Measurements from ENCODE around the gene PDGFB.

PDGFB gene

DNA sequence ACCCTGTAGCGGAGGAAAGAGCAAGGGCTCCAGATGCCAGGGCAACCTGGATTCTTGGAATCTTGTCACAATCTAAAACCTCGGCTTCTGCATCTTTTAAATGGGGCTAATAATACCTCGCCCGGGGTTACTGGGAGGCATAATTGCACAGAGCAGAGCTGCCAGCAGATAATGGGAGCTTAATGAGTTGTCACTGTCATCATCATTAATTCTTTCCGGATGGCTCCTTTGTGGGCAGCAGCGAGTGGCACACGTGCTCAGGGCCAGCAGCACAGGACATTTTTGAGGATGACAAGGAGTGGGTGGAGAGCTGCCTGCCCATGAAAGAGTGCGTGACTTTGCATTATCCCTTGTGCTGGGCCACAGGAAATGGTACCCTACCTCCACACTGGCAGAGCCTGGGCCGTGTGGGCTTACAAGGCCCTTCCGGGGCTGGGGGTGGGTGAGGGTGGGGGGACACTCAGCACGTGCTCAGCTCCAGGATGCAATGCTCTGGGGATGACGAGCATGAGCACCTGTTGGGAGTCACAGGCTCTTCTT is 5.7 kb downstream of the PDGFB start:
- DNase-seq = no peak

DNA sequence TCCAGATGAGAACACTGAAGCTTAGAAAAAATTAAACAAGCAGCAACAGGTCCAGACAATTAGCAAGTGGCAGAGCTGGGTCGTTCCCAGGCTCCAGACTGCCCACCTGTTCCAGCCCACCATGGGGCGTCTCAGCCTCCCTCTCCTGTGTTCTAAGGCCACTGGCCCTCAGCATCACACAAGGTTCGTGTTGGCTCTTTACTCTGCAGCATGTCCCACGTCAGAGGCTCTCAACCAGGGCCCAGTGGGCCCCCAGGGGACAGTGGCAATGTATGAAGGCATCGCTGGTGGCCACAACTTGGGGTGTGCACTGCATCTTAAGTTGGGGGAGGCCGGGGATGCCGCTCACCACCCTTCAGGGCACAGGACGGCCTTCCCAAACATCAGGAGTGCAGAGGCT is 6.2 kb downstream of the PDGFB start:
- DNase-seq = no peak

DNA sequence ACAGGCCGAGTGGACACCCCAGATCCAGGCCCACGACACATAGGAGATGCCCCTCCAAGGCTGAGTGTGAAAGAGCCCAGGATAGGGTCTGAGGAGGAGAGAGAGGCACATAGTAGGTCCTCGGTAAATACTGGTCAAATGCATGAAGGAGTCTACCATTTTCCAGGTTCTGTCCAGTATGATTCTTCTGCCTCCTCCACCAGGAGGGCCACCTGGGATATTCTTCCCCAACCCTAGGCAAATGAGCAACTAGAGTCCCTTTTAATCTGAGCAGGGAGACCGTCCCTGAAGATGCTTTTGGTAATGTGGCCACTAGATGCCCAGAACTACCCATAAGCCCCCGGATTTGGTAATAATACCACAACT is 6.7 kb downstream of the PDGFB start:
- no peak for DNase-seq

DNA sequence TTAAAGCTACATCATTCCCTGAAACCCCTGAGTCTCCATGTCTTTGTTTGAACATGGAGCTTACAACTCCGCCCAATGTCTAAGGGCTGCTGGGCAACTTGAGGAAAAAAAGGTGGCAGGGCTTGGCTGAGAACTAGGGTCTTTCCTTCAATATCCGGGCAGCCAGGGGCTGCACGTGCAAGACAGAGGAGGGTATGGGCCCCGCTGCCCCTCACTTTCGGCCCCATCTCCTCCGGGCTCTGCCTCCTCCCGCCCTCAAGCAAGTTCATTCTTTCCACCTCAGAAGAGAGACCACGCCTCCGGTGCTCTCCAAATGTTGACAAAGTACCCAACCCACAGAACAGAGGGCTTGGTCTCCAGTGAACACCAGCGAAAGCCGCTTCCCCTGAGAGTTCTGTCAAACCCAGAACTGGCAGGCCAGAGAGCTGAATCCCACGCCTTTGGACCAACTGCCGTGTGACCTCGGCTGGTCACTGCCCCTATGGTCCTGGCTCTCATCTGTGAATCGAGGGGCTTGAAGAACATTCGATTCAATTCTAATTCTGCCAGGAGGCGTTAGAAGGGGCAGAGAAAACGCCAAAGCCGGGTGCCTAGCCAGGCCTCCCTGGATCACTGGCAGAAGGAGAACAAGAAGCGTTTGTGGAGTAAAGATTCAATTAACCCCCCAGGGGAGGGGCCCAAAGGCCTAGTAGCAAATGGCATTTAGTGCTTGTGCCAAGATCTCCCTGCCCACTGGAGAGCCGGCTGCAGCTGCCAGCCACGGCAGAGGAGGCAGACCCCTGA is 7.3 kb downstream of the PDGFB start:
- DNase-seq = peak; percentile 58

DNA sequence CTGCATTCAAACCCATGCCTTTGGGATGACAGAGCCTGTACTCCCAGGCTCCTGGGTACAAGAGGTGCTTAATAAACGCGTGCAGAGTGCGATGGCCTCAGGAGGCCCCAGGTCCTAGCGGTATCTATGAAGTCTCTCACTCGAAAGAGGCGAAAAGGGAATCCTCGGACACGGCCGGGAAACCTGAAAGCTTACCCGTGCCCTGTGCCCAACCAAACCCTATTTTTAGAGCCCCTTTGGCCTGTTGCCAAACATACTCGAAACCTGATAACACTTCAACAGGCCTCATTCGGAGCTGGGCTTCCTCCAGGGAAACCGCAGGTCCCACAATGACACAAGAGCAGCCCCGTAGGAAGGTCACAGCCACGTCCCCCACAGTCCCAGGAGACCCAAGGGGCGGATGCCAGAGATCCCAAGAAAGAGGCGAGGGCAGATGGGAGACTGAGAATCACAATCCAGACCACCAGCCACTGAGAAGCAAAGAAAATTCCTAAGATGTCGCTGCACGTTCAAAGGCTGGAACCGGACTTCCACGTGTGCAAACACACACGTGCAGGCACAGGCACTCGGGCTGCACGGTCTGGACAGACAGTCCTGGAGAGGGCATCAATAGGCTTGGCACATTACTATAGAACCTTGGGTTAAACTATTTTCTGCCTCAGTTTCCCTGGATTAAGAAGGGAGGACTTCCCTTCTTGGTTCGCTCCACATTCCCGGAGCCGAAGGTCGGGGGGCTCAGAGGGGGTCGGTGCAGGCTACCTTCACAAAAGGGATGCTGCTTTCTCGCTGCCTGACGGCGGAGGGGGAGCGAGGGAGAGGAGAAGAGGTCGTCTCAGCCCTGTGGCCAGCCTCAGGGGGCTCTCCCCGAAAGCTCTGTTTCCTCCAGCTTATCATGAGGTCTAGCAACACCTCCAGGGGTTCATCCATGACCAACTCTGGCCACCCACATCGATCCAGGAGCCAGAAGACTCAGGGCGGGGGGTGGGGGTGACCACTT is 8.2 kb downstream of the PDGFB start:
- DNase-seq = peak; percentile 81

DNA sequence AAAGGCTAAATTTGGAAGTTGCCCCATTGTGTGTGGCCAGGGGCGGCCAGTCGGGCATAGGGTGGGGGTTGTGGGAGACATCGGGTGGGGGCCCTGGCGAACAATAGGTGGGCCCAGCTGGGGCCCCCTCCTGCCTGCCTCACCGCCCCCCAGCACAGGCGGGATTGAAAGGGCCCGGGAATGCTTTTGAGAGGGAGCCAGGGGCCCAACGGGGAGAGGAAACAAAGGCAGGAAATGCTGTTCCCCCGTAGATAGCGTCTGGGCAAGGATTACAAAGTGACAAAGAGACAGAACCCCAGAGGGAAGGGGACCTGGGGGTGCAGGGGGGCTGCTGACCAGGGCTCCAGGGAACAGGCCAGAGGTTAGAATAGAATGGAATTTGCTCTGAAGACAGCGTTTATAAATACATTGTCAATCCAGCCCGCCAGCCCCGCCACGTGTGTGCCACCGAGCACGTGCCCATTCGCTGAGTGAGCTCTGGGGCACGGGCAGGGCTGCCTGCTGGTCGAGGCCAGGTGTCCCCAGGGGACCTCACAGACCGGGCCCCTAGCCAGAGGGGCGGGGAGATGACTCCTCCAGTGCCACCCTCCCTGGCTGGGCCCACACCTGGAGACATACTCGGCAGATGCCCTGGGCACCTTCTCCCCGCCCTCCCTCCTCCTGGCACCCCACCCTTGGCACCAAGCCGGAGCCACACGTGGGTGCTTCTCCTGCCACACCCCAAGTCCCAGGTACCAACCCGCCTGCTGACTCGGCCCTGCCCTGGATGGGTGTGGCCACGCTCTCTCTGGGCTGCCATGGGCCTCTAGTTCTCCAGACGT is 9.7 kb downstream of the PDGFB start:
- peak; percentile 84 for DNase-seq

DNA sequence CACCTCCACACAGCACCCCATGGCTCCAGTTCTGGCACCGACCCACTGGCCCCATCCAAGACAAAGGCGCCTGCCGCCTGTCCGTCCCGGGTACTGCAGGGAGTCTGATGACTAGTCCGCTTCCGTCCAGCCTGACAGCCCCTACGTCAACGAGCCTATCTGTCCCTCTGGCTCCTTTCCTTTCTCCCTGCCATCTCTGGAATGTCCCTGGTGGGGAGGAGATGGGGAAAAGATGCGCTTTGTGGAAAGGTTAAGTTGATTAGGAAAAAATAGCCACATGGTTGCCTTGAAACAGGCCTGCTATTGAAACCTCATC is 10.4 kb downstream of the PDGFB start:
- DNase-seq = no peak

DNA sequence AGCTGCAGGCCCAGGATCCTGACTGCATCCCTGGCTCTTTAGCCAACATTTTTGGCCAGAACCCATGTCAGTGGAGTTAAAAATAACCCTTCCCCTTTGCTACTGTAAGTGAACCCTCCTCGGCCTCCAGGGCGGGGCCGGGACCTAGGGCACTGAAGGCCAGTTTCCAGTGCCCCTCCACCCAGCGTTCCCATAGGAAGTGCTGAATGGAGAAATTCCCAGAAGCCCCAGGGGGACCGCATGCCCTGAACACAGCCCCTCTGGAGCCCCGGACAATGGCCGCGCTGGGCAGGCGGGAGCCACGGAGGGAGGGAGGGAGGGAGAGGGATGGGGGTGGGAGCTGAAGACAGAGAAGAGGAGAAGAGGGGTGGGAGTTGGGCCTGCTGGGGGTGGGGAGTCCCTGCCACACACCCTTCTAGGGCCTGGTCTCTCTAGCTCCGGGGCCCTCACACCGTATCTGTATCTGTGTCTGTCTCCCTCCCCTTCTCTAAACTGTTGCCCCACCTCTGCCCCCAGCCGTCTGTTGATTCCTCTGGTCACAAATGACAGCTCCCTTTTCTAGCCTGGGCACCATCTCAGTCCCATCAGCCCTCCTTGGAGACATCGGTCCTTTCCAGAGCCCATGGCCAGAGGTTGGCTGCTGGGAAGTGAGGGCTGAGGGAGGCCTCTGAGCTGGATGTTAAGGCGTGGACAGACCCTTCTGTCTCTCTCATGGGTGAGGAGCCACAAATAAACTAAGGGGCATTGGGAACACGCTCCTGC is 10.9 kb downstream of the PDGFB start:
- no peak for DNase-seq

DNA sequence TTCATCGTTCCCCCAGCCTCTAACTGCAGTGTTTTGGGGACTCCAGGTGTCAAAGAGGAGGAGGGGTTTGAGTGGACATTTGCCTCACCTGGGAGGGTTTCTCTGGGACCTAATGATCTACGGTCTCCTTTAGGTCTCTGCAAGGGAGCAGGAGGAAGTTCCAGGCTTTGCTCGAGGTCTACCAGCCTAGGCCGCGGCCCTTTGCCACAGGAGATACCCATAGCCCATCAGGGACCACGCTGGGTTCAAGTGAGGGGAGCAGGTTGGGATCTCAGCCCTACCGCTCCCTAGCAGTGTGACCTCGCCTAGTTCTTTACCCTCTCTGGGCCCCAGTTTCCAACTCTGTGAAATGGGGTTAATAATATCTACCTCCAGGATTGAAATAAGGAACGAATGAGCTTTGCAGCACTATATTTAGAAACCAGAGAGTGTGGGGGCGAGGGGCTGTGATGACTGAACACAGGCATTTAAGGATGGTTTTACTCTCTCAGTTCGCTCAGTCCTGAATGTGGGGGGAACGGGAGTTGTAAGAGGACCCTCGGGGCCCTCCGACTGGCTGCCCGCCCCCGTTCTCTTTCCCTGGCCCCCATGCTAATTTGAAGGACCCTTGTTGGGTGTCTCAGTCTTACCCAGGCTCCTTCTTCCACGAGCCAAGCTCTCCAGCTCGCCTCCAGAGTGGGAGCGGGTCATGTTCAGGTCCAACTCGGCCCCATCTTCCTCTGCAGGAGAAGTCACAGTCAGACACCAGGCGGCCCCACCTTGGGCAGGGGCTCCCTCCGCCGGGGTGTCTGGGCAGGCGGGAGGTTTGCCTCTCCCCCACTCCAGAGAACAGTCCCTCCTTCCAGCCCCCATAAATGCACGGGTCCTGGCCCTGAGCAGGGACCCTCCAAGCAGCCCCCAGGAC is 11.7 kb downstream of the PDGFB start:
- no peak for DNase-seq

DNA sequence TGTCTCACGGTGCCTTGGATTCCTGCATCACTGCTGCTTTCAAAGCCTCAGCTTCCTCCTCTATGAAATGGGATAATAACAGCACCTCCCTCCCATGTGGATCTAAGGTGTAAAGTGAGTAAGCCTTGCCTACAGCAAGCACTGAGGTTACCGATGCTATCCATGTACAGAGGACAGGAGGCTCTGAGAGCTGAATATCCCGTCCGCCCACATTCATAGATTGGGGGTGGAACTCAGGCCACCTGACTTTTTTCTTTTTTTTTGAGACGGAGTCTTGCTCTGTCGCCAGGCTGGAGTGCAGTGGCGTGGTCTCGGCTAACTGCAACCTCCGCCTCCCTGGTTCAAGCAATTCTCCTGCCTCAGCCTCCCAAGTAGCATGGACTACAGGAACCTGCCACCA is 12.5 kb downstream of the PDGFB start:
- no peak for DNase-seq

DNA sequence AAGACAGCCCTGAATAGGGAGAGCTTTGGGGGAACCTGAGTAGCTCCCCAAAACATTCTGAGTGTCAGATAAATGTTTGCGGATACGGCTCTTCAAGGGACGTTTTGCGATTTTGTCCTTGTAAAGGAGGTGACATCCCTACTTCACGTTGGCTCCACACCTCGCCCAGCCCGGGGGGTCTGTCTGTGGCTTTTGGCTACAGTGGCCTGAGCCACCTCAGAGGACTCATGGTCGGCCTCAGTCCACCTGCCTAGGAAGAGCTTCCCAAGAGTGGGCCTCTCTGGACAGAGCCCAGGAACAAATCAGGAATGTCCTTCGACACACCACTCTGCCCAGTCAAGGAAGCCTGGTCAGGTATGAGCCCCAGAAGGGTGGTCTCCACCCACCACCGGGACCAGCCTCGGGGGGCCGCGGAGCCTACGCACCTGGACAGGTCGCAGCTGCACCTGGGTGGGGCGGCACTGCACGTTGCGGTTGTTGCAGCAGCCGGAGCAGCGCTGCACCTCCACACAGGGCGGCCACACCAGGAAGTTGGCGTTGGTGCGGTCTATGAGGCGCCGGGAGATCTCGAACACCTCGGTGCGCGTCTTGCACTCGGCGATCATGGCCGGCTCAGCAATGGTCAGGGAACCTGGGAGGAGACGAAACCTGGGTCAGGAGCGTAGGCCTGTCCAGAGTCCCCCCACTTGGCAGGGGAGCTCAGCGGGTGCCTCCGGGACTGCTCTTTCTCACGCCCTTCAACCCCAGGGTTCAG is 13.4 kb downstream of the PDGFB start:
- DNase-seq = no peak

DNA sequence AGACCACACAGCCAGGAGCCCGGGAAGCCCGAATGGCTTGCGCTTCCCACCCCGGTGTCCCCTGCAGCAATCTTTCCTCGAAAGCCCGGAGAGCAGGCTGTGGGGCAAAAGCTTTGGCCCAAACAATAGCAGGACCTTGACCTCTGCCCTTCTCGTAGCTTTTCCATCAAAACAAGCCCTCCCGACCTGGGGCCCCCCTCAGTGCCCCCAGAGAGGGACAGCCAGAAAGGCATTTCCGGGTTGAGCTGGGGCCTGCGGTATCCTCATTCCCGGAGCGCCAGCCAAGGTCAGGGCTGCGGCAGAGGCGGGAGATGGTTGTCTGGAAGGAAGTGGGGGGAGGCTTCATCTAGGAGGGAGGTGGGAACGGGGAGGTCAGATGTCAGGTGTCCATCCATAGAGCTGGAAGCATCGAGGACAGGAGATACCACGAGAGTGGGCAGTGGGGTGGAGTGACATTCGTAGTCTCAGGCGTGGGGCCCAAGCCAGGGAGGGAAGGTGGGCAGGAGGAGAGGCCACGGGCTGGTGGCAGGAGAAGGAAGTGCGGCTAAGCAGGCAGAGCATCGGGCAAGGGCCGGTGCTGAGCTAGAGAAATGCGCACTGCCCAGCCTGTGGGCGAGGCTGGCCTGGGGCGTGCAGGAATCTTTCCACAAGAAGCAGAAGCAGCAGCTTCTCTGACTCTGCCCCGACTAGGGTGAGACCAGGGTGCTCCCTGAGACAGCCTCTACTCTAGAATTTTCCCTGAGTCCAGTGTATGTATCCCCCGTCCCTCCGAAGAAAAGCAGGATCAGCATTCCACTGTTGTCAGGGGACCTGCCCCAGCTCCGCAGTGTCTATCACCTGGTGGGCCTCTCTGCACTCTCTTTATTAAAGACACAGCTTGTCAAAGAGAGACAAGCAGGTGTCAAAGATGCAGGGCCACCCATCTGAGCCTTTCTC is 14.3 kb downstream of the PDGFB start:
- DNase-seq = no peak

DNA sequence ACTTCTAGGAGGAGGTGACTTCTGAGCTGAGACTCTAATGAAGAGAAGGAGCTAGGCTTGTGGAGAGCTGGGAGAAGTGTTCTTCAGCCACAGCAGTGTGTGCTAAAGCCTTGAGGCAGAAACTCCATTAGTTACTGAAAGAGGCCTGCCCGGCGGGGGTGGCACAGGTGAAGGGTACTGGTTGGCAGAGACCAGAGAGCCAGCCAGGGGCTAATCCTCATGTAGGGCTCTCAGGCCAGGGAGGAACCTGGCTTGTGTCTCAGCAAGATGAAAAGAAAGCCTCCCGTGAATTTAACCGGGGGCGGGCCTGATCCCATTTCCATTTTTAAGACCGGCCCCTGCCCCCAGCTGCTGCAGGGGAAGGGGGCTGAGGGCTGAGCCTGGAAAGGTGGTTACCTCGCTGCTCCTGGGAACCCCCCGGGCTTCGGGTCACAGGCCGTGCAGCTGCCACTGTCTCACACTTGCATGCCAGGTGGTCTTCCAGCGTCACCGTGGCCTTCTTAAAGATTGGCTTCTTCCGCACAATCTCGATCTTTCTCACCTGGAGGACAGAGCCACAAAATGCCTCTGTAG is 15.0 kb downstream of the PDGFB start:
- DNase-seq = no peak

DNA sequence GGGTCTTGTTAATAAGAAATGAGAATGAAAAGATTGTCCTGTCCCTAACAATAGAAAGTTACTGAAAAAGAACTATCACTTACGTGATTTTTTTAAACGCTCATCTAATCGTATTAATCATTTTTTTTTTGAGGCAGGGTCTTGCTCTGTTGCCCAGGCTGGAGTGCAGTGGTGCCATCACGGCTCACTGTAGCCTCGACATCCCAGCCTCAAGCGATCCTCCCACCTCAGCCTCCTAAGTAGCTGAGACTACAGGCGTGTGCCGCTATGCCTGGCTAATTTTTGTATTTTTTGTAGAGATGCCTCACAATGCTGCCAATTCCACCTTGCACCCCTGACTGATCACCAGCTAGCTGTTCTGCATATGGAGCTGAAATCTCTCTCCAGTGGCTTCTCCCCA is 15.7 kb downstream of the PDGFB start:
- no peak for DNase-seq

DNA sequence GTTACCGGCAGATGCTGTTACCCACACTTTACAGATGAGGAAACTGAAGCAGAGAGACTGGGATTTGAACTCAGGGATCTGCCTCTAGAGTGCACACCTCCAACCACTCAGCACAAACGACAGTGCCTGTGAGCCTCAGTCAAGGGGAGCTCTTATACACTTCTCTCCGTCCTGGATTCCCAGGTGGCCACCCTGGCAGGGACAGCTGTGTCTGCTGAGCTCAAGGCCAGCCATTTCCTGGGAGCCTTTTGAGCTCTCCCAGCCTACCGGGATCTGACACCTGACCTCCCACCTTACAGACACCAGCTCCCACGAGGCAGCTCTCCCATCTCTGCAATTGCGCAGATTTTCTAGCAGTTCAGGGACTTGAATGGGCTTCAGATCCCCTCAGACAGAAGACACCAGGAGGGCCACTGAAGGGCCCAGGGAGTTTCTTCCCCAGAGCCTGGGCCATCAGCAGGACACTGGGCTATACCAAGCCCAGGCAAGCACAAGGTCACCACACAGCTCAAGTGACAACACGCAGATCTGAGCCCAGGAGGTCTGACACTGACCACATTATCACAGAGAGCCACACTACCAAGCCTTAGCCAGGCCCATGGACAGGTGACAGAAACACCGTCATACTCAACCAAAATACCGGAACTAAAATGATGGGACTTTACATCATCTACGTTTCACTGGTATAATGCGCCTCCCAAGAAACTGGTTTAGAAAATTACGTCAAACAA is 17.1 kb downstream of the PDGFB start:
- DNase-seq = no peak

DNA sequence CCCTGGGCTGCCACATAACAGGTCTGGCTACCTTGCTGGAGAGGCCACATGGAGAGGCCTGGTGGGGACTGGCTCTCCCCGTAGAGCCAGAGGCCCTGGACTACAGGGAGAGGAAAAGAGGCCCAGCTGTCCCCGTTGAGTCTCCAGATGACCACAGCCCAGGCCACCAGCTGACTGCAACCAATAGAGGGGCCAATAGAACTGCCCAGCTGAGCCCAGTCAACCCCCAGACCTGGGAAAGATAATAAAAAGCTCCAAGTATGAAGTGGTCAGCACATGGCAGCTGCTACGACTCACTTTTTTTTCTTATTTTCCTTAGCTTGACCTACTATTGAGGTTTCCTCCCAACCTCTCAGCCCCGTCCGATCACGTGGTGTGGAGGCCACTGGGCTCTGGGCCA is 18.4 kb downstream of the PDGFB start:
- no peak for DNase-seq

DNA sequence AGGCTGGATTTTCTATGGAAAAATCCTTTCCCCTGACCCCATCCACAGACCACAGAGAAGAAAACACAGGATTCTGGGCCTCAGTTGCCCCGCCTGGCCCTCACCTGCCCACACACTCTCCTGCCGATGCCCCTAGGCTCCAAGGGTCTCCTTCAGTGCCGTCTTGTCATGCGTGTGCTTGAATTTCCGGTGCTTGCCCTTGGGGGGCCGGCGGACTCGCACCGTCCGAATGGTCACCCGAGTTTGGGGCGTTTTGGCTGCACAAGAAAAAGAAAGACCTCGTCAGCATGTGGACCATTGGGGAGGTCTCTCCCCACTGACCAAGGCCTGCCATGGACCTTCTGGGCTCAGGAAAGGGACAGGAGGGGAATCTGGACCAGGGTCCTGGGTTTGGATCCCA is 19.2 kb downstream of the PDGFB start:
- DNase-seq = no peak

DNA sequence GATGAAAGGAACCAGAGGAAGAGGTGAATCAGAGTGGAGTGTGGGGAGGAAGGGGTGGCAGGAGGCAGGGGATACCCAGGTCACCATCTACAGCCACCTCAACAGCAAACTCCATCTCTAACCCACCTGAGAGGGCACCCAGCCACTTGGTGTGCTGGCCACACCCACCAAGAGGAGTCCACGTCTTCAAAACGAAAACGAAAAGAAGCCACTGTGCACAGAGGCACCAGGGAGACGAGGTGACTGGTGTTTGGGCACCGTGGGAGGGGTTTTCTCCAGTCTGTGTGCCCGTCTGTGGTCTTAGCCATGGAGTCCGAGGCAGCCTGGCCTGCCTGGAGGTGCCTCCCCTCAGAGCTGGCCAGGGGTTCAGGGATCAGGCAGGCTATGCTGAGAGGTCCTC is 20.2 kb downstream of the PDGFB start:
- DNase-seq = no peak
